Neural progenitor cell (in vitro differentiated cells): ENCODE measurements around the gene TBC1D13. TPM values are rescaled to one million over a fixed set of nuclear protein-coding genes. Genes with fewer than 3 reads are reported as not detected.

Source experiments
- DNase-seq: peaks from one replicate; pipeline ENCODE4 v3.0.0-alpha.2; 2016; ENCODE audit warnings: low spot score
- H2AFZ ChIP-seq: fragments of 200-600 bp; sonication (generic); replicated peaks from 2 replicates; pipeline ENCODE4 v1.6.1; 2016; ENCODE audit warnings: antibody characterized with exemption
- H3F3A ChIP-seq: fragments of 200-600 bp; sonication (generic); 2 replicates; pipeline ENCODE4 v1.6.1; 2016; ENCODE audit warnings: antibody characterized with exemption, low read depth
- H3K27ac ChIP-seq: fragments of 200-600 bp; sonication (generic); 2 replicates; pipeline ENCODE4 v1.5.1; 2016; ENCODE audit warnings: mild to moderate bottlenecking
- H3K27me3 ChIP-seq: fragments of 200-600 bp; sonication (generic); 2 replicates; pipeline ENCODE4 v1.6.1; 2016; ENCODE audit warnings: mild to moderate bottlenecking, moderate library complexity
- H3K36me3 ChIP-seq: fragments of 200-600 bp; sonication (generic); 2 replicates; pipeline ENCODE4 v1.5.1; 2016
- H3K4me1 ChIP-seq: fragments of 200-600 bp; sonication (generic); 2 replicates; pipeline ENCODE4 v1.6.1; 2016; ENCODE audit warnings: mixed run types
- H3K4me2 ChIP-seq: fragments of 200-600 bp; sonication (generic); 2 replicates; pipeline ENCODE4 v1.6.1; 2016
- H3K4me3 ChIP-seq: fragments of 200-600 bp; sonication (generic); 2 replicates; pipeline ENCODE4 v1.5.1; 2016
- H3K79me2 ChIP-seq: fragments of 200-600 bp; sonication (generic); 2 replicates; pipeline ENCODE4 v1.6.1; 2016; ENCODE audit warnings: low read depth
- H3K9ac ChIP-seq: fragments of 200-600 bp; sonication (generic); 2 replicates; pipeline ENCODE4 v1.6.1; 2016
- H3K9me3 ChIP-seq: fragments of 200-600 bp; sonication (generic); 2 replicates; pipeline ENCODE4 v1.5.1; 2016; ENCODE audit warnings: low read depth
- H4K20me1 ChIP-seq: fragments of 200-600 bp; sonication (generic); 2 replicates; pipeline ENCODE4 v1.6.1; 2016; ENCODE audit warnings: low read depth
- H3K27ac Mint-ChIP-seq: 3 replicates; pipeline ENCODE4 v1.8.0; 2021; ENCODE audit warnings: mixed read lengths
- H3K27me3 Mint-ChIP-seq: 2 replicates; pipeline ENCODE4 v1.8.0; 2022; ENCODE audit warnings: low read depth, mild to moderate bottlenecking, inconsistent platforms, moderate library complexity, mixed read lengths; ENCODE audit not compliant: insufficient read depth
- H3K36me3 Mint-ChIP-seq: 3 replicates; pipeline ENCODE4 v1.8.0; 2021; ENCODE audit warnings: mixed read lengths
- H3K4me1 Mint-ChIP-seq: 3 replicates; pipeline ENCODE4 v1.8.0; 2021; ENCODE audit warnings: mixed read lengths
- H3K4me3 Mint-ChIP-seq: 3 replicates; pipeline ENCODE4 v1.8.0; 2021; ENCODE audit warnings: mild to moderate bottlenecking, moderate library complexity, mixed read lengths
- H3K9me3 Mint-ChIP-seq: 3 replicates; pipeline ENCODE4 v1.8.0; 2020; ENCODE audit warnings: mixed read lengths
- EZH2 ChIP-seq: fragments of 200-600 bp; sonication (generic); IDR thresholded peaks from 2 replicates; pipeline ENCODE4 v1.6.1; 2017; ENCODE audit warnings: antibody characterized with exemption, mild to moderate bottlenecking, moderate library complexity
- EZH2phosphoT487 ChIP-seq: fragments of 200-600 bp; sonication (generic); IDR thresholded peaks from 2 replicates; pipeline ENCODE4 v1.6.1; 2017; ENCODE audit warnings: antibody characterized with exemption
- total RNA-seq: library from RNA; depleted of rRNA; stranded (reverse); fragments of >200 nt; gene quantifications from 2 replicates; pipeline ENCODE4 v1.2.3, GENCODE V29; 2015; ENCODE audit warnings: low replicate concordance
- TF ChIP-seq, protein P1 (sequence below): fragments of 200-600 bp; sonication (generic); IDR thresholded peaks from 2 replicates; pipeline ENCODE4 v1.5.1; 2017; ENCODE audit warnings: antibody characterized with exemption, mild to moderate bottlenecking

The TBC1D13 gene
- total RNA-seq, 1 donor from 2014 or later, result 19.0 TPM

DNA sequence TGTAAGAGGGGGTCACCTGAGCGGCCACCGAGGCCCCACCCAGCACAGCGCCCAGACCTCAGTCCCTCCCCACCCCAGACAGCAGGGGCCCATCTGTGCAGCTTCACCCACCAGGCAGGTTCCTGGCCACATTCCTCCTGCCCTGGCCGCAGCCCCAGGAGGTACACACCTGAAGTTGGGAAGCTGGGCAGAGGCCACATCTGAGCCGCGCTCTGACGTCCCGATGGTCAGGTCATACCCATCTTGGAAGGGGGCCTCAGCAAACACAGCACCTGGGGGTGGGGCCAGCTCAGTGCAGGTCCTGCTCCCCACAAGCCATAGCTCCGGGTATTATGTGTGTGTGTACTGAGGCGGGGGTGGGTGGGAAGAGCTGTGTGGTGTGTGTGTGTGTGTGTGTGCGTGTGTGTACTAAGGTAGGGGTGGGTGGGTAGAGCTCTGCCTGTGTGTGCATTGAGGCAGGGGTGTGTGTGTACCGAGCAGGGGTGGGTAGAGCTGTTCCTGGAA, 36.9 kb downstream of the TBC1D13 start:
- no peak overlapping the region for H3K4me3 Mint-ChIP-seq
- peaks cover 10% of the 10 kb centered on the region for H3K4me1 ChIP-seq
- TF ChIP-seq EZH2 (no peak), EZH2phosphoT487 (no peak)
- TF ChIP-seq, protein P1, sequence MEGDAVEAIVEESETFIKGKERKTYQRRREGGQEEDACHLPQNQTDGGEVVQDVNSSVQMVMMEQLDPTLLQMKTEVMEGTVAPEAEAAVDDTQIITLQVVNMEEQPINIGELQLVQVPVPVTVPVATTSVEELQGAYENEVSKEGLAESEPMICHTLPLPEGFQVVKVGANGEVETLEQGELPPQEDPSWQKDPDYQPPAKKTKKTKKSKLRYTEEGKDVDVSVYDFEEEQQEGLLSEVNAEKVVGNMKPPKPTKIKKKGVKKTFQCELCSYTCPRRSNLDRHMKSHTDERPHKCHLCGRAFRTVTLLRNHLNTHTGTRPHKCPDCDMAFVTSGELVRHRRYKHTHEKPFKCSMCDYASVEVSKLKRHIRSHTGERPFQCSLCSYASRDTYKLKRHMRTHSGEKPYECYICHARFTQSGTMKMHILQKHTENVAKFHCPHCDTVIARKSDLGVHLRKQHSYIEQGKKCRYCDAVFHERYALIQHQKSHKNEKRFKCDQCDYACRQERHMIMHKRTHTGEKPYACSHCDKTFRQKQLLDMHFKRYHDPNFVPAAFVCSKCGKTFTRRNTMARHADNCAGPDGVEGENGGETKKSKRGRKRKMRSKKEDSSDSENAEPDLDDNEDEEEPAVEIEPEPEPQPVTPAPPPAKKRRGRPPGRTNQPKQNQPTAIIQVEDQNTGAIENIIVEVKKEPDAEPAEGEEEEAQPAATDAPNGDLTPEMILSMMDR, result no peak
- H2AFZ ChIP-seq, result no peak overlapping the region
- peaks cover 14% of the 10 kb centered on the region for H3K79me2 ChIP-seq
- H3K4me3 ChIP-seq, result no peak overlapping the region
- no peak overlapping the region for H3K9ac ChIP-seq
- peaks cover 9% of the 10 kb centered on the region for H3K27me3 ChIP-seq
- H3K4me2 ChIP-seq, result no peak overlapping the region
- H3K27ac ChIP-seq, result no peak overlapping the region
- H3K27me3 Mint-ChIP-seq, result peaks cover 3% of the 10 kb centered on the region
- peaks cover 9% of the 10 kb centered on the region for H3K36me3 Mint-ChIP-seq
- H3K4me1 Mint-ChIP-seq, result peaks cover 17% of the 10 kb centered on the region
- H4K20me1 ChIP-seq, result peaks cover 32% of the 10 kb centered on the region
- H3K27ac Mint-ChIP-seq, result no peak overlapping the region
- H3K36me3 ChIP-seq, result no peaks in the 10 kb centered on the region
- no peaks in the 10 kb centered on the region for H3K9me3 Mint-ChIP-seq
- no peak for DNase-seq
- no peaks in the 10 kb centered on the region for H3K9me3 ChIP-seq
- peaks cover 14% of the 10 kb centered on the region for H3F3A ChIP-seq

DNA sequence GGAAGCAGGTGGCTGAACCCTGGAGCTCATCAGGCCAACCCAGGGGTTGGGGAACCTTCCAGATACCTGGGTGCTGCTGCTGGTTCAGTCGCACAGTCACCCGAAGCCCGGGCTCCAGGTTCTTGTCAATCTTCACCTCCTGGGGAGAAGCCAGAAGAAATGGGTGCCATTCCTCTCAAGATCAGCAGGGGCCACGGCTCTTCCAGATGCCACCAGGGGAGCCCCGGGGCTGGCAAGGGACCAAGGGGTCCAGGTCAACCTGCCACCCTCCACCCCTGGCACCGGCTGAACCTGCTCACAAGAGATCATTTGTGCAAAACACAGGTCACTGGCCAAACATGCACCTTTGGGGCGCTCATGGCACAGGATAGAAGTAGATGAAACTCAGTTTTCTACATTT, 37.9 kb downstream of the TBC1D13 start:
- Mint-ChIP-seq H3K4me1 (peaks cover 11% of the 10 kb centered on the region), H3K27ac (no peak overlapping the region), H3K27me3 (peaks cover 5% of the 10 kb centered on the region), H3K36me3 (peaks cover 9% of the 10 kb centered on the region), H3K4me3 (no peak overlapping the region), H3K9me3 (no peaks in the 10 kb centered on the region)
- no peak overlapping the region for H3K27ac ChIP-seq
- peaks cover 6% of the 10 kb centered on the region for H3K4me1 ChIP-seq
- no peaks in the 10 kb centered on the region for H3K27me3 ChIP-seq
- H3K9me3 ChIP-seq, result no peaks in the 10 kb centered on the region
- peaks cover 6% of the 10 kb centered on the region for H3F3A ChIP-seq
- H3K36me3 ChIP-seq, result no peaks in the 10 kb centered on the region
- no peak for DNase-seq
- no peak overlapping the region for H2AFZ ChIP-seq
- H4K20me1 ChIP-seq, result peaks cover 22% of the 10 kb centered on the region
- no peak overlapping the region for H3K4me3 ChIP-seq
- TF ChIP-seq, protein P1, result no peak
- no peak for TF ChIP-seq EZH2phosphoT487
- no peak for TF ChIP-seq EZH2
- H3K9ac ChIP-seq, result no peak overlapping the region
- H3K4me2 ChIP-seq, result no peak overlapping the region
- peaks cover 19% of the 10 kb centered on the region for H3K79me2 ChIP-seq

DNA sequence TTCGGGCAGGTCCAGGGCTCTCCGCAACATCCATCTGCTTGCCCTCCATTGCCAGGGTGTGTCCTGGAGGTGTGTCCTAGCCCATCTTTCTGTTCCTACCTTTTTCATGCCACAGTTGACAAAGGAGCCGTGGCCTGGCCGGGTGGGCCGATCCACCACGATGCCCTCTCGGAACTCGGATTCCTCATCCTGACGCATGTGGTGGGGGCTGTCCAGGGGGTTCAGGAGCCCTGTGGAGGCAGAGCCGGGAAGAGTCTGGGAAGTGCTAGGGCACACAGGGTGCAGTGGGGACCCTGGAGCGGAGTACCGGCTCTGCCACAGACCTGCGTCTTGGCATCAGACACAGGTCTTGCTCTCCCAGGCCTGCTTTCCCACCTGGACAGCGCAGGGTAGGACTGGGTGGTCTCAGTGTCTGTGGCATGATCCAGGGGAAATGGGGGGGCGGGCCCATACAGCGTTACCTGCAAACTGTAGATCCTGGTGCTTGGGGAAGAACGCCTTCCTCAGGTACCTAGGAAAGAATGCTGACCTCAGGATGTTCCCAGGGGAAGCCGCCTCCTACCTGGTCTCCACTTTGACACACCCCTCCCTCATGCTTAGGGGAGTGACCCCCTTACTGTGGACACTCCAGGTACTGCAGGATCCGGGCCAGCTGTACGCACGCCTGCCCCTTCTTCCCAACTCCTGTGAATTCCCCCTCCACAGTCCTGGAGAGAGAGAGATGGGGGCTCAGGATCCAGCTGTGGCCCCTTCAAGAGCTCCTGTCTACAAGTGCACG, 39.1 kb downstream of the TBC1D13 start:
- Mint-ChIP-seq H3K4me1 (peaks cover 14% of the 10 kb centered on the region), H3K4me3 (no peak overlapping the region), H3K27ac (no peak overlapping the region), H3K36me3 (peaks cover 9% of the 10 kb centered on the region), H3K27me3 (peaks cover 5% of the 10 kb centered on the region), H3K9me3 (no peaks in the 10 kb centered on the region)
- peaks cover 6% of the 10 kb centered on the region for H3F3A ChIP-seq
- no peaks in the 10 kb centered on the region for H3K9me3 ChIP-seq
- H3K27me3 ChIP-seq, result no peaks in the 10 kb centered on the region
- H3K36me3 ChIP-seq, result no peaks in the 10 kb centered on the region
- H3K9ac ChIP-seq, result no peak overlapping the region
- H3K4me1 ChIP-seq, result peaks cover 6% of the 10 kb centered on the region
- no peak overlapping the region for H3K4me3 ChIP-seq
- no peak overlapping the region for H3K4me2 ChIP-seq
- H4K20me1 ChIP-seq, result peaks cover 11% of the 10 kb centered on the region
- TF ChIP-seq, protein P1, result peak; percentile 6
- no peak for TF ChIP-seq EZH2
- H3K27ac ChIP-seq, result no peak overlapping the region
- no peak overlapping the region for H2AFZ ChIP-seq
- peaks cover 19% of the 10 kb centered on the region for H3K79me2 ChIP-seq
- DNase-seq, result no peak
